PC-9 (cell line): ENCODE data around the gene NADK. TPM values are rescaled to one million over a fixed set of nuclear protein-coding genes. Genes with fewer than 3 reads are reported as not detected.

ENCODE experiments used
- BruUV-seq: library from RNA; stranded (reverse); fragments of 400-500 nt; replicated peaks from 2 replicates; lab custom pipeline; 2021; lab: Mats Ljungman, UMichigan
- CTCF ChIA-PET: fragments of 300-600 bp; sonication (Branson Sonifier 250); formaldehyde crosslinking; loops from one replicate; lab custom pipeline; 2022; ENCODE audit warnings: antibody characterized with exemption; lab: Charles Lee
- POLR2A ChIA-PET: fragments of 300-600 bp; sonication (Branson Sonifier 250); formaldehyde crosslinking; loops from one replicate; lab custom pipeline; 2022; ENCODE audit warnings: antibody characterized with exemption; ENCODE audit not compliant: unreplicated experiment; lab: Charles Lee
- DNase-seq, 2 experiments: peaks; one replicate each; pipeline versions ENCODE4 v3.0.0 to v3.0.0-alpha.2; 2015 to 2022; ENCODE audit warnings: mixed read lengths in 1 of 2
- H2AFZ ChIP-seq: fragments of 200-600 bp; sonication (generic); 2 replicates; pipeline ENCODE4 v1.8.1; 2017; ENCODE audit warnings: antibody characterized with exemption
- H3F3A ChIP-seq: fragments of 200-600 bp; sonication (generic); 2 replicates; pipeline ENCODE4 v1.8.1; 2017; ENCODE audit warnings: antibody characterized with exemption, mild to moderate bottlenecking, low read depth; ENCODE audit not compliant: insufficient read depth
- H3K27ac ChIP-seq: fragments of 200-600 bp; sonication (generic); 2 replicates; pipeline ENCODE4 v1.6.1; 2016; ENCODE audit warnings: mixed run types
- H3K27me3 ChIP-seq: fragments of 200-600 bp; sonication (generic); 2 replicates; pipeline ENCODE4 v1.6.1; 2016; ENCODE audit warnings: low read depth, mixed run types; ENCODE audit not compliant: insufficient read depth
- H3K36me3 ChIP-seq: fragments of 200-600 bp; sonication (generic); 2 replicates; pipeline ENCODE4 v1.6.1; 2016; ENCODE audit warnings: low read depth, mixed run types
- H3K4me1 ChIP-seq: fragments of 200-600 bp; sonication (generic); replicated peaks from 2 replicates; pipeline ENCODE4 v1.6.1; 2016; ENCODE audit warnings: mixed run types; ENCODE audit not compliant: insufficient read depth
- H3K4me2 ChIP-seq: fragments of 200-600 bp; sonication (generic); 2 replicates; pipeline ENCODE4 v1.6.1; 2017; ENCODE audit warnings: mixed run types
- H3K4me3 ChIP-seq: fragments of 200-600 bp; sonication (generic); 2 replicates; pipeline ENCODE4 v1.6.1; 2016; ENCODE audit warnings: mixed run types
- H3K79me2 ChIP-seq: fragments of 200-600 bp; sonication (generic); 2 replicates; pipeline ENCODE4 v1.6.1; 2017; ENCODE audit warnings: low read depth, mixed run types
- H3K9me2 ChIP-seq: fragments of 200-600 bp; sonication (generic); 2 replicates; pipeline ENCODE4 v1.8.1; 2017; ENCODE audit warnings: mild to moderate bottlenecking; ENCODE audit not compliant: insufficient read depth
- H3K9me3 ChIP-seq: fragments of 200-600 bp; sonication (generic); 2 replicates; pipeline ENCODE4 v1.8.1; 2016; ENCODE audit warnings: low read depth; ENCODE audit not compliant: insufficient read depth
- H4K20me1 ChIP-seq: fragments of 200-600 bp; sonication (generic); 2 replicates; pipeline ENCODE4 v1.8.1; 2017; ENCODE audit not compliant: insufficient read depth
- CTCF ChIP-seq: fragments of 200-600 bp; sonication (generic); conservative IDR thresholded peaks from 2 replicates; pipeline ENCODE4 v1.6.1; 2017; ENCODE audit warnings: mixed run types, antibody characterized with exemption, mild to moderate bottlenecking, moderate library complexity
- EZH2 ChIP-seq: fragments of 200-600 bp; sonication (generic); IDR thresholded peaks from 2 replicates; pipeline ENCODE4 v1.8.0; 2017; ENCODE audit warnings: antibody characterized with exemption, low read depth
- intact Hi-C: fragments of 100-400 bp; cut with micrococcal nuclease; formaldehyde crosslinking; loops from one replicate; pipeline ENCODE4 v1.10.0; 2022; ENCODE audit not compliant: unreplicated experiment
- total RNA-seq: library from RNA; stranded (reverse); gene quantifications from 2 replicates; pipeline ENCODE4 v1.2.3, GENCODE V29; 2021

Gene NADK
- total RNA-seq, 1 experiment from 2014 or later = 105 TPM

GRCh38 chr1:1778663-1779319, 521 bp upstream of the NADK start:
- ChIA-PET CTCF (no interaction called here), POLR2A (no interaction called here)
- TSS peak; percentile 89 for BruUV-seq
- H3K4me1 ChIP-seq = peaks cover 68% of the 10 kb centered on the region
- H4K20me1 ChIP-seq = peaks cover 29% of the 10 kb centered on the region
- peak overlapping the region; percentile 87 for H3K27ac ChIP-seq
- H3K36me3 ChIP-seq = no peaks in the 10 kb centered on the region
- H2AFZ ChIP-seq = peak overlapping the region; percentile 71
- H3K9me3 ChIP-seq = no peaks in the 10 kb centered on the region
- H3K27me3 ChIP-seq = no peaks in the 10 kb centered on the region
- TF ChIP-seq EZH2 = no peak
- peak; percentile 43; the same call in 1 of the 2 replicates for TF ChIP-seq CTCF
- H3F3A ChIP-seq = peaks cover 51% of the 10 kb centered on the region
- intact Hi-C loops = no loop called here
- H3K79me2 ChIP-seq = peaks cover 42% of the 10 kb centered on the region
- no peaks in the 10 kb centered on the region for H3K9me2 ChIP-seq
- peak overlapping the region; percentile 93 for H3K4me3 ChIP-seq
- H3K4me2 ChIP-seq = peak overlapping the region; percentile 87
- peak; percentile 76 to 87 for DNase-seq

- TF ChIP-seq CTCF = no peak
- TF ChIP-seq EZH2 = no peak
- Histone ChIP-seq H3K4me1 (peaks cover 56% of the 10 kb centered on the region), H3K36me3 (no peaks in the 10 kb centered on the region; the same call in 1 of the 2 replicates), H3K27me3 (no peaks in the 10 kb centered on the region), H3F3A (peaks cover 41% of the 10 kb centered on the region), H2AFZ (peak overlapping the region; percentile 20; the same call in 1 of the 2 replicates), H3K4me3 (peak overlapping the region; percentile 93), H3K4me2 (peak overlapping the region; percentile 97), H3K79me2 (peaks cover 55% of the 10 kb centered on the region), H3K9me2 (no peaks in the 10 kb centered on the region), H4K20me1 (peaks cover 29% of the 10 kb centered on the region), H3K27ac (peak overlapping the region; percentile 62), H3K9me3 (no peaks in the 10 kb centered on the region)
- intact Hi-C loops = no loop called here
- BruUV-seq = no TSS peak
- ChIA-PET CTCF (interaction anchor here (0.6 kb wide), 1 partner anchor 106 kb away, joined by 10 read pairs; no protein-coding TSS in a partner anchor), POLR2A (interaction anchor here (0.6 kb wide), 1 partner anchor 614 kb away, joined by 5 read pairs; the partner anchor contains the start of gene MORN1)
- peak in 1 of 2 experiments; percentile 53 for DNase-seq
Measured at GRCh38 chr1:1777583-1777899, 729 bp downstream of the NADK start.

- Histone ChIP-seq H2AFZ (no peak overlapping the region), H3F3A (peaks cover 35% of the 10 kb centered on the region), H3K36me3 (no peaks in the 10 kb centered on the region; the same call in 1 of the 2 replicates), H3K4me3 (peak overlapping the region; percentile 93), H3K27ac (peak overlapping the region; percentile 45; the same call in 1 of the 2 replicates), H3K27me3 (no peaks in the 10 kb centered on the region), H3K4me2 (peak overlapping the region; percentile 97), H3K9me3 (no peaks in the 10 kb centered on the region), H3K9me2 (no peaks in the 10 kb centered on the region), H4K20me1 (peaks cover 29% of the 10 kb centered on the region), H3K4me1 (peaks cover 51% of the 10 kb centered on the region), H3K79me2 (peaks cover 61% of the 10 kb centered on the region)
- CTCF ChIA-PET = interaction anchor here (0.6 kb wide), 2 partner anchors 106 to 156 kb away, joined by 3 to 10 read pairs; no protein-coding TSS in a partner anchor
- TF ChIP-seq EZH2 (no peak), CTCF (no peak)
- intact Hi-C loops = no loop called here
- peak in 1 of 2 experiments; percentile 31 for DNase-seq
- POLR2A ChIA-PET = interaction anchor here (0.6 kb wide), 1 partner anchor 614 kb away, joined by 5 read pairs; the partner anchor contains the start of gene MORN1
- BruUV-seq = TSS peak; percentile 22
Measured at GRCh38 chr1:1776672-1777582, 1.3 kb downstream of the NADK start.
